Neural progenitor cell (in vitro differentiated cells): Measurements from ENCODE around the gene RPS6KA1. TPM values are rescaled to one million over a fixed set of nuclear protein-coding genes. Genes with fewer than 3 reads are reported as not detected.

Experiments
- DNase-seq: peaks from one replicate; pipeline ENCODE4 v3.0.0-alpha.2; 2016; ENCODE audit warnings: low spot score
- H2AFZ ChIP-seq: fragments of 200-600 bp; sonication (generic); replicated peaks from 2 replicates; pipeline ENCODE4 v1.6.1; 2016; ENCODE audit warnings: antibody characterized with exemption
- H3F3A ChIP-seq: fragments of 200-600 bp; sonication (generic); 2 replicates; pipeline ENCODE4 v1.6.1; 2016; ENCODE audit warnings: antibody characterized with exemption, low read depth
- H3K27ac ChIP-seq: fragments of 200-600 bp; sonication (generic); 2 replicates; pipeline ENCODE4 v1.5.1; 2016; ENCODE audit warnings: mild to moderate bottlenecking
- H3K27me3 ChIP-seq: fragments of 200-600 bp; sonication (generic); 2 replicates; pipeline ENCODE4 v1.6.1; 2016; ENCODE audit warnings: mild to moderate bottlenecking, moderate library complexity
- H3K36me3 ChIP-seq: fragments of 200-600 bp; sonication (generic); 2 replicates; pipeline ENCODE4 v1.5.1; 2016
- H3K4me1 ChIP-seq: fragments of 200-600 bp; sonication (generic); 2 replicates; pipeline ENCODE4 v1.6.1; 2016; ENCODE audit warnings: mixed run types
- H3K4me2 ChIP-seq: fragments of 200-600 bp; sonication (generic); 2 replicates; pipeline ENCODE4 v1.6.1; 2016
- H3K4me3 ChIP-seq: fragments of 200-600 bp; sonication (generic); 2 replicates; pipeline ENCODE4 v1.5.1; 2016
- H3K79me2 ChIP-seq: fragments of 200-600 bp; sonication (generic); 2 replicates; pipeline ENCODE4 v1.6.1; 2016; ENCODE audit warnings: low read depth
- H3K9ac ChIP-seq: fragments of 200-600 bp; sonication (generic); 2 replicates; pipeline ENCODE4 v1.6.1; 2016
- H3K9me3 ChIP-seq: fragments of 200-600 bp; sonication (generic); 2 replicates; pipeline ENCODE4 v1.5.1; 2016; ENCODE audit warnings: low read depth
- H4K20me1 ChIP-seq: fragments of 200-600 bp; sonication (generic); 2 replicates; pipeline ENCODE4 v1.6.1; 2016; ENCODE audit warnings: low read depth
- H3K27ac Mint-ChIP-seq: 3 replicates; pipeline ENCODE4 v1.8.0; 2021; ENCODE audit warnings: mixed read lengths
- H3K27me3 Mint-ChIP-seq: 2 replicates; pipeline ENCODE4 v1.8.0; 2022; ENCODE audit warnings: low read depth, mild to moderate bottlenecking, inconsistent platforms, moderate library complexity, mixed read lengths; ENCODE audit not compliant: insufficient read depth
- H3K36me3 Mint-ChIP-seq: 3 replicates; pipeline ENCODE4 v1.8.0; 2021; ENCODE audit warnings: mixed read lengths
- H3K4me1 Mint-ChIP-seq: 3 replicates; pipeline ENCODE4 v1.8.0; 2021; ENCODE audit warnings: mixed read lengths
- H3K4me3 Mint-ChIP-seq: 3 replicates; pipeline ENCODE4 v1.8.0; 2021; ENCODE audit warnings: mild to moderate bottlenecking, moderate library complexity, mixed read lengths
- H3K9me3 Mint-ChIP-seq: 3 replicates; pipeline ENCODE4 v1.8.0; 2020; ENCODE audit warnings: mixed read lengths
- CTCF ChIP-seq: fragments of 200-600 bp; sonication (generic); IDR thresholded peaks from 2 replicates; pipeline ENCODE4 v1.5.1; 2017; ENCODE audit warnings: antibody characterized with exemption, mild to moderate bottlenecking
- EZH2 ChIP-seq: fragments of 200-600 bp; sonication (generic); IDR thresholded peaks from 2 replicates; pipeline ENCODE4 v1.6.1; 2017; ENCODE audit warnings: antibody characterized with exemption, mild to moderate bottlenecking, moderate library complexity
- EZH2phosphoT487 ChIP-seq: fragments of 200-600 bp; sonication (generic); IDR thresholded peaks from 2 replicates; pipeline ENCODE4 v1.6.1; 2017; ENCODE audit warnings: antibody characterized with exemption
- total RNA-seq: library from RNA; depleted of rRNA; stranded (reverse); fragments of >200 nt; gene quantifications from 2 replicates; pipeline ENCODE4 v1.2.3, GENCODE V29; 2015; ENCODE audit warnings: low replicate concordance

Gene RPS6KA1
- total RNA-seq, 1 donor from 2014 or later = 18.7 TPM

- H3K4me3 Mint-ChIP-seq = no peak overlapping the region
- Histone ChIP-seq H3F3A (no peaks in the 10 kb centered on the region), H3K79me2 (no peaks in the 10 kb centered on the region), H3K36me3 (no peaks in the 10 kb centered on the region), H3K27me3 (no peaks in the 10 kb centered on the region), H3K4me1 (no peaks in the 10 kb centered on the region), H4K20me1 (no peaks in the 10 kb centered on the region), H3K27ac (no peak overlapping the region), H3K4me2 (no peak overlapping the region), H3K9me3 (no peaks in the 10 kb centered on the region), H2AFZ (no peak overlapping the region), H3K4me3 (no peak overlapping the region), H3K9ac (no peak overlapping the region)
- peaks cover 2% of the 10 kb centered on the region for H3K27me3 Mint-ChIP-seq
- no peak for DNase-seq
- peak overlapping the region; percentile 70 for H3K27ac Mint-ChIP-seq
- no peak for TF ChIP-seq EZH2
- no peak for TF ChIP-seq CTCF
- TF ChIP-seq EZH2phosphoT487 = no peak
- peaks cover 1% of the 10 kb centered on the region for H3K36me3 Mint-ChIP-seq
- no peaks in the 10 kb centered on the region for H3K9me3 Mint-ChIP-seq
- H3K4me1 Mint-ChIP-seq = no peaks in the 10 kb centered on the region
These were observed 45.8 kb downstream of the RPS6KA1 start for GRCh38 chr1:26575348-26575747.

DNA sequence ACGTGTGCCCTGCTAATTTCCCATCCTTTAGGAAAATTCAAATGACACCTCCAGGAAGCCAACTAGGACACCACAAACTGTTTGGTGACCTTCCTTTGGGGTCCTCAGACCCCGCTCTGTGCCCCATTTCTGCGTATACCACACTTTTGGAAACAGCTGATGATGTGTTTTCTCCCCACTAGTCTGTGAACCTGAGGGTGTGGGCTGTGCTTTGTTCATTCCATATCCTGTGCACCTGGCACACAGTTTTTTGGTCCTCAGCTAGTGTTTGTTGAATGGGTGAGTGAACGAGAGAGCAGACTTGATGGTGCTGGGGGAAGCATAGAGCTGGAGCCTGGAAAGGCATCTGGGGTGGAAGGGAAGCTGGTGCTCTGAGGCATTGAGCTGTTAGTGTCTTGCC, 48.6 kb downstream of the RPS6KA1 start:
- Histone ChIP-seq H3K27ac (no peak overlapping the region), H3K4me2 (no peak overlapping the region), H3K36me3 (no peaks in the 10 kb centered on the region), H3K9me3 (no peaks in the 10 kb centered on the region), H3F3A (no peaks in the 10 kb centered on the region), H3K4me1 (no peaks in the 10 kb centered on the region), H3K79me2 (no peaks in the 10 kb centered on the region), H3K27me3 (no peaks in the 10 kb centered on the region), H3K4me3 (no peak overlapping the region), H3K9ac (no peak overlapping the region), H4K20me1 (no peaks in the 10 kb centered on the region), H2AFZ (no peak overlapping the region)
- H3K4me3 Mint-ChIP-seq = no peak overlapping the region
- TF ChIP-seq EZH2phosphoT487 = no peak
- TF ChIP-seq CTCF = no peak
- no peak for TF ChIP-seq EZH2
- H3K4me1 Mint-ChIP-seq = no peaks in the 10 kb centered on the region
- H3K9me3 Mint-ChIP-seq = no peaks in the 10 kb centered on the region
- peaks cover 1% of the 10 kb centered on the region for H3K36me3 Mint-ChIP-seq
- no peak for DNase-seq
- H3K27me3 Mint-ChIP-seq = peaks cover 2% of the 10 kb centered on the region
- H3K27ac Mint-ChIP-seq = no peak overlapping the region

GRCh38 chr1:26579681-26580111, 50.1 kb downstream of the RPS6KA1 start:
- H3K79me2 ChIP-seq = no peaks in the 10 kb centered on the region
- H3K9me3 ChIP-seq = no peaks in the 10 kb centered on the region
- DNase-seq = no peak
- Mint-ChIP-seq H3K4me3 (no peak overlapping the region), H3K4me1 (no peaks in the 10 kb centered on the region), H3K27ac (no peak overlapping the region), H3K27me3 (peaks cover 2% of the 10 kb centered on the region), H3K36me3 (no peaks in the 10 kb centered on the region), H3K9me3 (no peaks in the 10 kb centered on the region)
- no peak overlapping the region for H3K4me2 ChIP-seq
- TF ChIP-seq CTCF = no peak
- TF ChIP-seq EZH2 = no peak
- no peak for TF ChIP-seq EZH2phosphoT487
- H4K20me1 ChIP-seq = no peaks in the 10 kb centered on the region
- no peaks in the 10 kb centered on the region for H3F3A ChIP-seq
- no peaks in the 10 kb centered on the region for H3K27me3 ChIP-seq
- H3K36me3 ChIP-seq = no peaks in the 10 kb centered on the region
- H3K4me1 ChIP-seq = no peaks in the 10 kb centered on the region
- no peak overlapping the region for H3K27ac ChIP-seq
- no peak overlapping the region for H2AFZ ChIP-seq
- no peak overlapping the region for H3K4me3 ChIP-seq
- H3K9ac ChIP-seq = no peak overlapping the region
